HG03521 (cell line): ENCODE results near the gene PRKCQ.
"Not testable (repeated sequence)": the region's sequence is repeated elsewhere in the genome, so short reads cannot be mapped to it uniquely, and the experiment has no call there.

Source experiments
- ATAC-seq: cut with Tn5 transposase; IDR thresholded peaks from one replicate; pipeline ENCODE4 v1.9.1; 2021; ENCODE audit warnings: mild to moderate bottlenecking, moderate library complexity; ENCODE audit not compliant: unreplicated experiment

Gene PRKCQ

GRCh38 chr10:6393168-6393567 lies 186.9 kb downstream of the PRKCQ start:
- no peak for ATAC-seq

GRCh38 chr10:6390213-6390845 lies 189.7 kb downstream of the PRKCQ start:
- ATAC-seq = no peak

- ATAC-seq = no peak
Measured at GRCh38 chr10:6388261-6388893, 191.7 kb downstream of the PRKCQ start.

- no peak for ATAC-seq
Measured at GRCh38 chr10:6386960-6387359, 193.1 kb downstream of the PRKCQ start.

GRCh38 chr10:6386346-6386745 lies 193.7 kb downstream of the PRKCQ start:
- ATAC-seq = no peak

- ATAC-seq = no peak
Measured at GRCh38 chr10:6385665-6386064, 194.4 kb downstream of the PRKCQ start.

GRCh38 chr10:6384847-6385246 lies 195.2 kb downstream of the PRKCQ start:
- ATAC-seq = no peak

- ATAC-seq = no peak
Measured at GRCh38 chr10:6384031-6384430, 196.0 kb downstream of the PRKCQ start.

GRCh38 chr10:6383096-6383812 lies 196.8 kb downstream of the PRKCQ start:
- no peak for ATAC-seq

GRCh38 chr10:6382081-6382480 lies 198.0 kb downstream of the PRKCQ start:
- no peak for ATAC-seq

- ATAC-seq = not testable (repeated sequence)
Measured at GRCh38 chr10:6380478-6380877, 199.6 kb downstream of the PRKCQ start.

GRCh38 chr10:6379015-6379776 lies 200.9 kb downstream of the PRKCQ start:
- ATAC-seq = no peak
